CMK (cell line): ENCODE results near the gene TMC7.
"Not testable (repeated sequence)": the region's sequence is repeated elsewhere in the genome, so short reads cannot be mapped to it uniquely, and the experiment has no call there.

Experiments used
- DNase-seq: peaks from one replicate; pipeline ENCODE4 v3.0.0-alpha.2; 2010; ENCODE audit warnings: low read depth

Gene TMC7

GRCh38 chr16:18984435-18985005, 786 bp downstream of the TMC7 start:
- DNase-seq = no peak

- not testable (repeated sequence) for DNase-seq
Measured at GRCh38 chr16:18985256-18985655, 1.5 kb downstream of the TMC7 start.

GRCh38 chr16:18991731-18992130, 8.0 kb downstream of the TMC7 start:
- DNase-seq = not testable (repeated sequence)

GRCh38 chr16:18993531-18993930, 9.8 kb downstream of the TMC7 start:
- DNase-seq = not testable (repeated sequence)

- not testable (repeated sequence) for DNase-seq
Measured at GRCh38 chr16:18994181-18994580, 10.4 kb downstream of the TMC7 start.

- DNase-seq = not testable (repeated sequence)
Measured at GRCh38 chr16:18995406-18995805, 11.7 kb downstream of the TMC7 start.

- not testable (repeated sequence) for DNase-seq
Measured at GRCh38 chr16:18996536-18996935, 12.8 kb downstream of the TMC7 start.

GRCh38 chr16:18997001-18997400, 13.3 kb downstream of the TMC7 start:
- DNase-seq = not testable (repeated sequence)

- DNase-seq = no peak
Measured at GRCh38 chr16:18999045-18999393, 15.3 kb downstream of the TMC7 start.

GRCh38 chr16:19001788-19002187, 18.1 kb downstream of the TMC7 start:
- DNase-seq = no peak

- no peak for DNase-seq
Measured at GRCh38 chr16:19003935-19004334, 20.2 kb downstream of the TMC7 start.

GRCh38 chr16:19005561-19006445, 22.1 kb downstream of the TMC7 start:
- no peak for DNase-seq

GRCh38 chr16:19006446-19007315, 22.9 kb downstream of the TMC7 start:
- DNase-seq = no peak

GRCh38 chr16:19008245-19009169, 24.8 kb downstream of the TMC7 start:
- DNase-seq = no peak

- DNase-seq = no peak
Measured at GRCh38 chr16:19011169-19011731, 27.5 kb downstream of the TMC7 start.

- no peak for DNase-seq
Measured at GRCh38 chr16:19014461-19014860, 30.7 kb downstream of the TMC7 start.

- DNase-seq = no peak
Measured at GRCh38 chr16:19017179-19017578, 33.4 kb downstream of the TMC7 start.

GRCh38 chr16:19020689-19021088, 37.0 kb downstream of the TMC7 start:
- DNase-seq = no peak

GRCh38 chr16:19021747-19022146, 38.0 kb downstream of the TMC7 start:
- no peak for DNase-seq

GRCh38 chr16:19027416-19027815, 43.7 kb downstream of the TMC7 start:
- DNase-seq = no peak

GRCh38 chr16:19029980-19030379, 46.2 kb downstream of the TMC7 start:
- DNase-seq = no peak
